ENCODE data around the gene TCHP. TPM values are rescaled to one million over a fixed set of nuclear protein-coding genes. Genes with fewer than 3 reads are reported as not detected.

TCHP gene
- polyA plus RNA-seq, 1 experiment, result 9.1 TPM

DNA sequence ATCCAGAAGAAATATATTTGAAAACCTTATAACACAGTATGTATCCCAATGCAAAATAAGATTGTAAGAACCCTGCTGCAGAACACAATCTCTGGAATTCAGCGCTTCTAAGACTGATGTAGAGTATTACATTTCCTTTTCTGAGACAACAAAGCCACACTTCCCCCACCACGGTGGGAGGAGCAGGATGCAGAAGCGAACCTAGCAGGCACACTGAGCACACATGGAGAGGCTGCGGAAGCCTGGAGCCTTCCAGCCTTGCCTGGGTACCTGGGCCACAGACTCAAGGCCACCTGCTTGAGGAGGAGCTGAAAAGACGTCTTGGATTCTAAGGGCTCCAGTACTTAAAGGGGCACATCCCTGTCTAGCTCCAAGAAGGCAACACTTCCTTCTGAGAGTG, 46.4 kb downstream of the TCHP start:
- no peak for TF ChIP-seq CTCF (IDR thresholded peaks at IDR 0.05; ENCODE audit: insufficient read depth, low read depth, low read length)
- H3K36me3 ChIP-seq (ENCODE audit: control insufficient read depth, insufficient read depth, low read length), result peaks cover 3% of the 10 kb centered on the region; the same call in 1 of the 2 replicates
- ChIA-PET POLR2A (no interaction called here), CTCF (interaction anchor here (1.3 to 1.5 kb wide), 2 partner anchors 14 to 93 kb away, joined by 5 read pairs; no protein-coding TSS in a partner anchor)
- H3K27me3 ChIP-seq (ENCODE audit: control insufficient read depth, insufficient read depth, low read length), result no peaks in the 10 kb centered on the region
- DNase-seq (ENCODE audit: low read depth), result no peak
- H3K4me3 ChIP-seq (ENCODE audit: low read depth, low read length), result no peak overlapping the region

- POLR2A ChIA-PET, result no interaction called here
- Histone ChIP-seq H3K27me3 (ENCODE audit: control insufficient read depth, insufficient read depth, low read length) (no peaks in the 10 kb centered on the region), H3K4me3 (ENCODE audit: low read depth, low read length) (no peak overlapping the region), H3K36me3 (ENCODE audit: control insufficient read depth, insufficient read depth, low read length) (peaks cover 3% of the 10 kb centered on the region; the same call in 1 of the 2 replicates)
- CTCF ChIA-PET, result interaction anchor here (1.3 to 1.5 kb wide), 2 partner anchors 14 to 94 kb away, joined by 5 read pairs; no protein-coding TSS in a partner anchor
- no peak for TF ChIP-seq CTCF (IDR thresholded peaks at IDR 0.05; ENCODE audit: insufficient read depth, low read depth, low read length)
- DNase-seq (ENCODE audit: low read depth), result no peak
Measured at GRCh38 chr12:109946913-109947312, 46.8 kb downstream of the TCHP start.

DNA sequence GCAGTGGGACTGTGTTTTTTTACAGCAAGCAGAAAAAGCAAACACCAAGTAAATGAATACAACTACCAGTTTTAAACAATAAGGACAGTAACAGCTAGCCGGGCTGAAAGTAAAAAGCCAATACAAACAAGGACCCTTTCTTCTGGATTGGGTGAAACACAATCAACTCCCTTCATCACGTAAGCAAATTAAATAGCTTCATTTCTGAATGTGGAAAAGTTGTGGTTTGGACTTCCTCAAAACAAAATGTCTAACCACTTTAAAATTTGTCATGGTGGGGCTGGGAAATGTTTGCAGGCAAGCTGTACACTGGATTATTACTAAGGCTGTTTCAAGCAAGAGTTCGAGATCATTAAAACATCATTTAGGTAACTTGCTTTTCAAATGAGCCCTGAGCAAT, 47.4 kb downstream of the TCHP start:
- peak; percentile 65 for DNase-seq (ENCODE audit: low read depth)
- POLR2A ChIA-PET, result interaction anchor here (0.6 to 0.8 kb wide), 2 partner anchors 18 to 484 kb away, joined by 4 to 9 read pairs; no protein-coding TSS in a partner anchor
- CTCF ChIA-PET, result interaction anchor here (1.0 to 1.5 kb wide), 3 partner anchors 15 to 94 kb away, joined by 3 to 5 read pairs (median 5); no protein-coding TSS in a partner anchor
- TF ChIP-seq CTCF (IDR thresholded peaks at IDR 0.05; ENCODE audit: insufficient read depth, low read depth, low read length), result no peak
- no peaks in the 10 kb centered on the region for H3K27me3 ChIP-seq (ENCODE audit: control insufficient read depth, insufficient read depth, low read length)
- no peak overlapping the region for H3K4me3 ChIP-seq (ENCODE audit: low read depth, low read length)
- H3K36me3 ChIP-seq (ENCODE audit: control insufficient read depth, insufficient read depth, low read length), result peaks cover 7% of the 10 kb centered on the region

DNA sequence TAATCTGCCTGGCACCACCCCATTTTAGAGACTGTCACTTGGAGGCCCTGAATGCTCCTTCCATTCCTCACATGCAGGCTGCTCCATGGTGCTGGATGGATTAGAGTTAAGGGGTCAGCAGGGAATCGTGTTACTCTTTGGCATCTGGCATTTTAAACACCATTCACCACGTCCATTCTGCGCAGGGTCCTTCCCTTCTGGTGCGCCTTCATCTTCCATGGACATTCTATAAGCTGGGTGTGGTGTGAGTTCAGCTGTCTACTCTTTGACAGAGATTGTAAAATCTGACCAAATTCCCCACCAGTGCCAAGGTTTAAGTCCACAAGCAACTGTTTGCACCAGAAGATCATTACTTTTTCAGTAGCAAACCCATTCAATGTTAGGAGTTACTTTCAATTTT, 48.3 kb downstream of the TCHP start:
- ChIA-PET CTCF (interaction anchor here (1.0 to 1.3 kb wide), 2 partner anchors 14 to 45 kb away, joined by 3 read pairs; no protein-coding TSS in a partner anchor), POLR2A (interaction anchor here (0.6 kb wide), 1 partner anchor 18 kb away, joined by 4 read pairs; no protein-coding TSS in a partner anchor)
- H3K36me3 ChIP-seq (ENCODE audit: control insufficient read depth, insufficient read depth, low read length), result peaks cover 11% of the 10 kb centered on the region
- no peak overlapping the region for H3K4me3 ChIP-seq (ENCODE audit: low read depth, low read length)
- DNase-seq (ENCODE audit: low read depth), result no peak
- no peaks in the 10 kb centered on the region for H3K27me3 ChIP-seq (ENCODE audit: control insufficient read depth, insufficient read depth, low read length)
- TF ChIP-seq CTCF (IDR thresholded peaks at IDR 0.05; ENCODE audit: insufficient read depth, low read depth, low read length), result no peak

- Histone ChIP-seq H3K36me3 (ENCODE audit: control insufficient read depth, insufficient read depth, low read length) (peaks cover 11% of the 10 kb centered on the region), H3K4me3 (ENCODE audit: low read depth, low read length) (no peak overlapping the region), H3K27me3 (ENCODE audit: control insufficient read depth, insufficient read depth, low read length) (no peaks in the 10 kb centered on the region)
- ChIA-PET POLR2A (no interaction called here), CTCF (interaction anchor here (0.6 to 1.3 kb wide), 2 partner anchors 15 to 36 kb away, joined by 3 to 5 read pairs; no protein-coding TSS in a partner anchor)
- TF ChIP-seq CTCF (IDR thresholded peaks at IDR 0.05; ENCODE audit: insufficient read depth, low read depth, low read length), result no peak
- DNase-seq (ENCODE audit: low read depth), result no peak
Measured at GRCh38 chr12:109949089-109949488, 49.0 kb downstream of the TCHP start.

Measured in BJ (cell line).